ENCODE data around the gene CCR7.
"Not testable (repeated sequence)": the region's sequence is repeated elsewhere in the genome, so short reads cannot be mapped to it uniquely, and the experiment has no call there.

Gene CCR7

GRCh38 chr17:40596261-40596919, 31.1 kb upstream of the CCR7 start:
- DNase-seq, result peak; percentile 66

- no peak for DNase-seq
Measured at GRCh38 chr17:40590742-40591141, 25.5 kb upstream of the CCR7 start.

GRCh38 chr17:40588552-40588951, 23.3 kb upstream of the CCR7 start:
- no peak for DNase-seq

GRCh38 chr17:40586264-40586663, 21.0 kb upstream of the CCR7 start:
- not testable (repeated sequence) for DNase-seq

GRCh38 chr17:40584950-40585349, 19.7 kb upstream of the CCR7 start:
- not testable (repeated sequence) for DNase-seq

DNA sequence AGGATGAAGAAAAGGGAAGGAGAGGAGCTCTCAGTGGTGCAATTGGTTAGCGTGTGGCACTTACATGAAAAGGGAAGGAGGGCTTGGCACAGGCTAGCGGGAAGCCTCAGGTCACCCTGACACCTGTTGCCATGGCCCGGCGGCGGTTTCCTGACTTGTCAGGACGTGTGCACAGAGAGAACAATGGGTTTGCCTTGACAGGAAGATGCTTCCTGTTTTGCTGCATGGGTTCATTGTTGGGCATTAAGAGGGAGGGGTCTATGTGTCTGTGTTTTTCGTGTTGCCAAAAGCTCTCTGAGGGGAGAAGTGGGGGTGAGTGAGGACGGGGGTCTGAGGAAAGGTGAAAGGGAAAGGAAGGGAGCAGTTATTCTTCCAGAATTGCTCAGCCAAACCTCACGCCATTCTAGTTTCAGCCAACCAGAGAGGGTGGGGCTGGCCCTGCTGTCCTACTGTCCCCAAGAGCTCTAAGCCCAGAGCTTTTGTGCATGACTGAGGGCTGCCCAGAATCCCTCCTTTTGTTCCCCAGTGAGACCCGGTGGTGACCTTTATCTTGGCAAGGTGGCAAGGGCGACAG, 17.1 kb upstream of the CCR7 start:
- peak; percentile 75 for DNase-seq

DNA sequence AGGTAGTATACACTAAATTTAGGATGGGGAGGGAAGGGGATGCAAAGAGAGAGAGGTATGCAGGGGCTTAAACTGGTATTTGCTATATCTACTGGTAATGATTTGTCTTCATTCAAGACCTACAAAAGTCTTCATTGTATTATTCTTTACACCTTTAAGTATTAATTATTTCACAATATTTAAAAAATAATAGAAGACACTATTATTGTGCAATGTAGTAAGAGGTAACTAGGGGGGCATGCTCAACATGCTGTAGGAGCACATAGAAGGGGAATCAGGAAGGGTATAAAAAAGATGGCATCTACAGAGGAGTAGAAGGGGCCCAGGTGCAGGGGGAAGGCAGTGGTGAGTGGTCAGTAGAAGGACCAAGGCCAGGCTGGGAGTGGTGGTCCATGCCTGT, 14.9 kb upstream of the CCR7 start:
- DNase-seq, result no peak

DNA sequence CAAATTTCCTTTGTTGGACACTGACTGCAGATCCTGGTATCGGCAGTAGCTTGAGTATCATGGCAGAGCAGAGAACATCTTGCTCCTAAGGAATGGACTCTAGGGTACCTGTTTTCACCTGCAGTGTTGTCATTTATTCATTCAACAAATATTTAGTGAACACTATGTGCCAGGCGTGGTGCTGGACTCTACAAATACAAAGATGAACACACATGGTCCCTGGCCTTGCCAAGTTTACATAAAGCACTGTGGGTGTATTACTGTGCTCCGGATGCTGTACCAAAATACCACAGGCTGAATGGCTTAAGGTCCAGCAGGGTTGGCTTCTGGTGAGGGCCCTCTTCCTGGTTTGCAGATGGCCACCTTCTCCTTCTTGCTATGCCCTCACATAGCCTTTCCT, 14.2 kb upstream of the CCR7 start:
- no peak for DNase-seq

DNA sequence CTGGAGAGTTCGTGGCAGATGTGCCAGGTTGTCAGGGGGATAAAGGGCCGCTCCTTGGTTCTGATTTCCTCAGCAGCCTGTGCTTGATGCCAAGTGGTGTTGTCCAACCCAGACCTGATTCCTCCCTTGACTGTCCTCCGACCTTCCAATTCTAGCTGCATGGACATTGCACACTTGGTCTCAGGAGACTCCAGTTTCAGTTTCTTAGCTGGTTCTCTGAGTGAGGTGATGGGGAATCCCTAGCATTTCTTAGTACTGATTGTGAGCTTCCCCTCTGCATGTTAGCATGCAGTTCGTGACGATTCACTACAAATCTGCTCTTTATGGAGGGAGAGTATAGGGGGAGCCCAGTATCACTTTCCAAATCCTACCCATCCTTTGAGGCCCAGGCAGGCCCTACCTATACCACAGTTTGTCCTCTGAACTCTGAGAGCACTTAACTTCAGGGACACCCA, 12.4 kb upstream of the CCR7 start:
- peak; percentile 74 for DNase-seq

DNA sequence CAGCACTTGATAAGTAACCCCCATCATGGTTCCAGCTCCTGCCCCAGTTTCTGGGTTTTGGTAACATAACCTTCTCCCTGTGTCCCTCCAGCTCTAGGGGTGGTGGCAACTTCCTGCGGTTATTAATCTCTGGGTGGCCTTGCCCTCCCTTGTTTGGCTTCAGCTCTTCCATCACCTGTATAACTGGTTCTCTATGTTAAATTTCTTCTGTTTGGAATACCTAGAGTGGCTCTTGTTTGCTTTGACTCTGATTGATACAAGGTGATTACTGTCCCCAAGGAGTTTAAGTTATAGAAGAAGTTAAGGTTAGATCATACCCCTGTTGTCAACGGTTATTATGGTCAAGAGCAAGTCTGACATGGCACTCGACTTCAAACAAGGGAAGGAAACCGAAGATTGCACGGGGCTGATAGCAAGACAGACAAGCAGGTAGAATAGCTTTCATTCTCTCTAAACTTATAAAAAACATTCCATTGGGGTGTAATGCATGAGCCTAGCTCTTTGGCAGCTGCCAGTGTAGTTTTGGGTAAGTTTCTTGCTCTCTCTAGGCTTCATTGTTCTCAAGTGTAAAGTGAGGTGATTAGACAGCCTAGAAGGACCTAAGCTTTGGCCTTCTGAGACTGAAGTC, 11.0 kb upstream of the CCR7 start:
- DNase-seq, result no peak

DNA sequence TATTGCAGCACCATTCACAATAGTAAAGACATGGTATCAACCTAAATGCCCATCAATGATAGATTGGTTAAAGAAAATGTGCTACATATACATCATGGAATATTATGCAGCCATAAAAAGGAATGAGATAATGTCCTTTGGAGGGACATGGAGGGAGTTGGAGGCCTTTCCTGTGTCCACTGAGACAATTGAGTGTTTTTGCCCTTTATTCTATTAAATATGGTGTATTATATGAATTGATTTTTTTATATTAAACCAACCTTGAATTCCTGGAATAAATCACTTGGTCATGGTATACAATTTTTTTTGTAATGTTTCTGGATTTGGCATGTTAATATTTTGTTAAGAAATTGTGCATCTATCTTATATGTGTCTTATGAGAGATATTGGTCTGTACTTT, 9.0 kb upstream of the CCR7 start:
- no peak for DNase-seq

GRCh38 chr17:40572245-40572993, 7.1 kb upstream of the CCR7 start:
- not testable (repeated sequence) for DNase-seq

DNA sequence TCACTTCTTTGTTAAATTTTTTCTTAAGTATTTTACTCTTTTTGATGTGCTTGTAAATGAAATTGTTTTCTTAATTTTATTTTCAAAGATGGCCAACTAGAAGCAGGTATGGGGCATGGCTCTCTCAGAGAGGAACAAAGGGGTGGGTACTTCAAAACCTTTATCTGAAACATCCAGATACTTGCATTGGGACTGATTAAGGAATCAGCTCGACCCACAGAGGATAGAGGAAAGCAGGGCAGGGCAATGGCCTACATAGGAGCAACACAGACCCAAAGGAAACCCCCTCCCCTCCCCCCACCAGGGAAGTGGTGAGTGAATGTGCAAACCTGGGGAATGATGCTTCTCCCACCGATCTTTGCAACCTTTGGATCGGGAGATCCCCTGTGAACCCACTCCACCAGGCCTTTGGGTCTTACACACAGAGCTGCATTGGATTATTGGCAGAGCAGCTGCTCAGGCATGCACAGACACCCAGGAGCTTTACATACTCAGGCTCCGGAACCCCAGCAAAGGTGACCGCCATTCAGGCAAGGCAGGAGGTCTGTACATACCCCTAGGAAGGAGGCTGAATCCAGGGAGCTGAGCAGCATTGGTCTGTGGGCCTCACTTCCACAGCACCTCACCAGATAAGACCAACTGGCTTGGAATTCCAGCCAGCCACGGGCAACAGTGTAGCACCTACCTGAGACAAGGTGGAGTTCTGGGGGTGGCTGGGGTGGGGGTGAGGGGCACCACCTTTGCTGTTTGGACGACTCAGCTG, 3.0 kb upstream of the CCR7 start:
- DNase-seq, result no peak

DNA sequence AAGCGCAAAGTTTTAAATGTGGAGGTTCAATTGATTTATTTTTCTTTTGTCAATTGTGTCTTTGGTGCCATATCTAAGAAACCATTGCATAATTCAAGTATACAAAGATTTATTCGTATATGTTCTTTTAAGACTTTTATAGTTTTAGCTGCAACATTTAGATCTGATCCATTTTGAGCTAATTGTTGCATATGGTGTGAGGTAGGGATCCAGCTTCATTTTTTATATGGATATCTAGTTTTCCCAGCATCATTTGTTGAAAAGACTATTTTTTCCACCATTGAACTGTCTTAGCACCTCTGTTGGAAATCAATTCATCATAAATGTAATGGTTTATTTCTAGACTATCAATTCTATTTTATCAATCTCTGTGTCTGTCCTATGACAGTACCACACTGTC, 2.1 kb upstream of the CCR7 start:
- DNase-seq, result no peak

GRCh38 chr17:40565769-40566409, 617 bp upstream of the CCR7 start:
- peak; percentile 50 for DNase-seq

DNA sequence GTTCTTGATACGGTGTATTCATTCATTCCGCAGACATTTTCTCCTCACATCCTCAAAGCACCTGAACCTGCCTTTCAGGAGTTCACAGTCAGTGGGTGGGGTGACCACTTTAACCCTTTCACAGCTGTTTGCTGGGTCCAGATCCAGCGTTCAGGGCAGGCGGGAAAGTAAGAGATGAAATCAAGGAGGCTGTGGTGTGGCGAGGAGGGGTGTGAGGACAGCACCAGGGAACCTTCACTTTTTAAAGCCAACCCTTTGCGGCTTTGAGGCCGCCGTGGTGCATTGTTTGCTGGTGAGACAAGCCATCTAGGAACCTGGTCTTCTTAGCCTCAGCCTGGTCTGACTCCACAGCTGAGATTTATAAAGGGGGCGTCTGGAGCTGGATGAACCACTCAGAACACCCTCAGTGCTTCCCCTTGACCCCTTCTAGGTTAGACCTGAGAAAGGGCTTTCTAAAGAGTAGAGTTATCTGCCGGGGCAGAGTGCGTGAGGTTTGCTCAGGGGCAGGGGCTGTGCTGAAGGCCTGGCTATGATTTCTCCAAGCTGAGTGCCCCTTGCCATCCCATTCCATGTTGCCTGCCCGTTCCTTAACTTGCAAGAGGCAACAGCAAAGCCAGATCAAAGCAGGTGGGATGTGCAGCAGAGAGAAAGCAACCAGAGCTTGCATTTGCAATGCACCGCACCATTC, 933 bp downstream of the CCR7 start:
- peak; percentile 81 for DNase-seq

GRCh38 chr17:40563220-40564052, 1.8 kb downstream of the CCR7 start:
- peak; percentile 88 for DNase-seq

DNA sequence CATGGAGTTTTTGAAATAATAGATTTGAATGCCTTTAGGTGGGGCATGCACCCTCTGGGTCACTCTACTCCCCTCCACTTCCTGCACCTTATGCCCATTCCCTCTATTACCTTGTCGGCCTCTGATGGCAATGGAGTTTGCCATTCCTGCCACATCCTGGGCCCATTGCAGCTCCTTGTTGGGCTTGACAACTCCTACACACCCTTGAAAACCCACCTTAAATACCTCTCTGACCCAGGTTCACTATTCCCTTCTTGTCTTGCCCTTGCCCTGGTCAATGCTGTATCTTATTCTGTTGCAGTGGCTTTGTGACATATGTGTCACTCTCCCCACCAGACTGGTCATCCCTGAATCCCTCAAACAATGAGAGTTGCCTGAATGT, 2.4 kb downstream of the CCR7 start:
- DNase-seq, result peak; percentile 83

DNA sequence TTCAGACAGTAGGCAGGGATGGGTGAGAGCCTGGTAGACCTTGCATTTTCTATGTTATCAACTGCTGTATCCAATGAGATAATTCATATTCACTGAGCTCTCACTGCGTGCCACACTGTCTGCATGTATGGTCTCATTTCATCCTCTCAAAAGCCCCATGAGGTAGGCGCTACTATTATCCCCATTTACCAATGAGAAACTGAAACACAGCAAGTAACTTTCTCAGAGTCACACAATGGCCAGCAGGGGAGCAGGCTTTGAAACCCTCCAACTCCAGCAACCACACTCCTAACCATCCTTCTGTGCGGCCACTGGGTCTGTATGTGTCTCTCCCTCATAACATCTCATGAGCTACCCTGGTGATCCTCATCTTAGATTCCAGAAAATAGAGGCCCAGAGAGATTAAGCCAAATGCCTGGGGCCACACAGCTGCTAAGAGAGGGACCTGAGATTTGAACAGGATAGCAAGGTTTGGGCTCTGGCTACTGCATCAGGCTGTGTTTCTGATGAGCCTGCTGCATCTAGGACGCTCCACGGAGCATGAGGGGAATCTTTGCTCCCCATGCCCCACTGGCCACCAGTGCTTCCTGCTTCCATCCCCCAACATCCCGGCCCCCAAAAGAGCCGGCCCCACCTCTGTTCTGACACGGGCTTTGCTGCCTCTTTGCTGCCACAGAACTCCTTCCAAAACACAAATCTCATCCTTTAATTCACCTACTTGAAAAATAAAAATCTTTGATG, 3.2 kb downstream of the CCR7 start:
- DNase-seq, result peak; percentile 85

GRCh38 chr17:40561294-40561870, 3.9 kb downstream of the CCR7 start:
- peak; percentile 72 for DNase-seq
